Measurements from ENCODE around the gene GLIS1.

GLIS1 gene

DNA sequence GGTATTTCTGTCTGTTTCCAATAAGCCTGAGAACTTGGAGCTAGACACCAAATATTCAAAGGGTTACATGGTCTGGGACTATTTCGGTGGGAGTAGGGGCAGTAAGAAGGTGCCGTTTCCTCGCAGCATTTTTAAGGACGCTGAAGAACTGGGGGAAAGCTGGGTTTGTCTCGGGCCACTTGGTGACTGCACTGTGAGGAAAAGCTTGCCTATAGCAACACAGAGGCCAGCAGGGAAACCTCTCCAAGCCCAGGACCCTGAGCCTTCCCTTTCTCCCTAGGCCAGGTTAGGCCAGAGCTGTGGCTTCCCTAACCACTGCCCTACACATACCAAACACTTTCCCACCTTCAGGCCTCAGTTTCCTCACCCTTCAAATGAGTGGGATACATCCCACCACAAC, 3.3 kb downstream of the GLIS1 start:
- DNase-seq = no peak

DNA sequence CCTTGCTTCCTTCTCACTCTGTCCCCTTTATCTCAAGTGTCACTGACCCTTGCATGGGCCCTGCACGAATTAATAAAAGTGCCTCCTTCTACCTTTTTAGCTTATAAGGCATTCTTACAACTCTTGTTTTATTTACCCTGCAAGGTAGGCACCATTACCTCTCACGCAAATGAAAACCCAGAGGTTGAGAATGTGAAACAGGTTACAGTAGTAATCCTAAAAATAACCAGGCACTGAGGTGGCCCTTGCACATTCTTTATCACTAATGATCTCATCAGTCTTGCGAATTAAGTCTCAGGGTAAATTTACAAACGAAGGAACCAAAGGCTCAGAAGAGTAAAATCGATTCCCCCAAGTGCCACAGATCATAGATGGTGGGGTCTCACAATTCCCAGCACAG, 3.7 kb downstream of the GLIS1 start:
- no peak for DNase-seq

- no peak for DNase-seq
Measured at GRCh38 chr1:53734650-53735211, 4.2 kb downstream of the GLIS1 start.

GRCh38 chr1:53733975-53734649, 4.9 kb downstream of the GLIS1 start:
- DNase-seq = no peak

GRCh38 chr1:53733447-53733931, 5.5 kb downstream of the GLIS1 start:
- DNase-seq = no peak

DNA sequence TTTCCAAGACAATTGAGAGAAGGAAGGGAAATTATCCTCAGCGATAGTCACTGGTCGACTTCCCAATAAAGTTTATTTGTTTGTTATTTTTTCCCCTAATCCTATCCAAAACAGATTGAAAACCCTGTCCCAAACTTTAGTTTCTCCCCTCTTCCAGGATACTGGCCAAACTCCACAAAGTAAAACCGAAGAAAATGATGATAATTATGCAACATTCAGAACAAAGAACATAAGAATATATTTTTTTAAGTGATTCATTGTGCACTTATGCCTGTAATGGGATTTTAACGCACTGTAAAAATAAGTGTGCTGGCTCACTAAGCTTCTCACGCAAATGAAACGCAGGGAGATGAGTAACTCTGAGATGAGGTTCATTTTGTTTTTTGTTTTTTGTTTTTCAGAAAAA, 6.0 kb downstream of the GLIS1 start:
- DNase-seq = no peak

DNA sequence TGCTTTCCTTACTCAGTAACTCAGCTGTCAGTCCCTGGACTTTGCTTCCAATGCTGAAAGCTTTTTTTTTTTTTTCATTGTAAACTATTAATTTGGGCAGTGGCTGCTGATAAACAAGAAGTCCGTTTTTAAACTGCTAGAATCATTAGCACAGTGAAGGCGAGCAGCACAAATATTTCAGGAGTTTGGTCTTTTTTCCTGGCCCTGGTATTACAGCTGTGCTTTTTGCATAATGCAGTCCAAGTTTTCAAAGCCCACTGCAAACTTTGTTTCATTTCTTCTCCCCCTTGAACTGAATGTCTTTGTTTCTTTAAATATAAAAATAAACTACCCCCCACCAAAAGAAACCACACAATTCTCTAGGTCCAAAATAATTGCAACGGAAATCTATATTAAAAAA, 6.6 kb downstream of the GLIS1 start:
- no peak for DNase-seq

GRCh38 chr1:53731779-53732305, 7.1 kb downstream of the GLIS1 start:
- DNase-seq = no peak

DNA sequence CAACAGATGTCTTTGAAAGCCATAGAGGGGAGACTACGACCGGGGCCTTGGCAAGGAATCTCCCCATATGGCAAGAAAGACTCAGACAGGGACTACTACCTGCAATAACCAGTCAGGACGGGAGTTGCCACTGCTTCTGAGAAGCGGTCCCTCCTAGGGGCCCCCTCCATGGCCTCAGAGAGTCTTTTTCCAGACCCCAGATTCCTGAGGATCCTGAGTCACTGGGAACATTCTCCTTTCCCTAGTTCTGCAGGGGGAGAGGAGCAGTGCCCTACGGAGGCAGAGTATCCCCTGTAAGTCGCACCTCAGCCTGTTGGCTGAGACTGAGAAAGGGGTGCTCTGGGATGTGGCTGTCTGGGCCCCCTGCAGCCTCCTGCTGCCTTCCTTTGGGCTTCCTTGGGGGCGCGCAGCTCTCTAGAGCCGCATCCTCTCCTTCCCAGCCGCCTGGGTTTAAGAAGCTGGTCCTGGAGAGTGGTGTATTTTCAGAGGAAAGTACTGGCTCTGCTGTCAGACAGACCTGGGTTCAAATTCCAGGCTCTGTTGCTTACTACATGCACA, 7.8 kb downstream of the GLIS1 start:
- no peak for DNase-seq

DNA sequence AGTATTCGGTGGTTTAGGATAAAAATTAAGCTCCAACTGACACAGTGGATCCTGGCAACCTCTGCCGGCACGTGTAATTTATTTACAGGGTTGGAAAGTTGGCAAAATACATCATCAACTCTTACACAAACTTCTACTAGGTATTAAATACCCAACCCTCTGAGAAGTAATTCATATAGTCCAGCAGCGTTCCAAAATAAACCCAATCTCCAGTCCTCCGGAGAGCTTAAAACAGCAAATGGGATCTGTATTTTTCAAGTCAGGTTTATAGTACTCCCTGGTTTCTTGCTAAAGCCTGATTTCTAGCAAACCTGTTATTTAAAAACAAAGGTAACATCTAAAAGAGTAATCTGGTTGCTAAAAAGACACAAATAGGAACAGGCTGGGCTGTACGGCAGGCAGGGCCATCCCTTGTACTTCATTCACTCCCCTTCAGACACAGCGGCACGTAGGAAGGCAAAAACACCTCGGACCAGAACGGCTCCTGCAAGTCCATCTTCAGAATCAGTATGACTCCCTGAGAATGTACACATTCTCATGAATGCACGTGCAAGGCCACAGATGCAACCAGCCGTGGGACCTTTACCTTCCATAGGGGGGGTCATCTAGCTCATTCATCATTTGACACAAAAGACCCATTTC, 8.6 kb downstream of the GLIS1 start:
- no peak for DNase-seq

GRCh38 chr1:53729456-53730223, 9.3 kb downstream of the GLIS1 start:
- no peak for DNase-seq

DNA sequence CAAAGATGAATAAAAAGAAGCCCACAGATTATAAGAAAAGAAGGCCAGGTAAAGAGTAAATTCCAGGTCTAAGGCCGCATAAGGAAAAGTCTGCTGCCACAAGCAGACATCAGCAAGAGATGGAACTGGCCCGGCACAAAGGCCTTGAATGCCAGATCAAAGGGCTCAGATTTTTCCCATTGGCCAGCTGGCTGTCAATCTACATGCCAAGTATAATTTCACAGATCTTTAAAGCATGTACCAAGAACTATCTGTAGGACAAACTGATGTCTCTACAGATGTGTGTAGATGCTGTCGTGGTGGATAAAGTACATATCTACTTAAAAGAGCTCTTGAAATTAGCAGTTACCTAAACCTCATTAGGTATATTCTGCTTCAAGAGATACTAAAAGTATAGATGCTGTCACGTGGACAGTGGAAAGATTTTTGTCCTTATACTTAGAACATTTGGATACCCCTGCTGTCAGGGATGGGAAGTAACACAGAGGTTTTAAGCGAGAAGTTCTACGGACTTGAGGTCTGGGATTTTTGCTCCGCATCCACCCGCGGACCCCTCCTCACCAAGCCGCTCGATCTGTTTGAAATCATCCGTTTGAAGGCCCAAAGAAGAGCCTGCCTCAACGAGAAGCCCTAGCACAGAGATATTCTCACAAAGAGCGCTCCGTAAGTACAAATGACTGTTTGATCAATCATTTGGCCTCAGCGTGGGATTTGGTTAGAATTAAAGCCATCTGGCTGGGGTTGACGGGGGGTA, 10.1 kb downstream of the GLIS1 start:
- DNase-seq = no peak

DNA sequence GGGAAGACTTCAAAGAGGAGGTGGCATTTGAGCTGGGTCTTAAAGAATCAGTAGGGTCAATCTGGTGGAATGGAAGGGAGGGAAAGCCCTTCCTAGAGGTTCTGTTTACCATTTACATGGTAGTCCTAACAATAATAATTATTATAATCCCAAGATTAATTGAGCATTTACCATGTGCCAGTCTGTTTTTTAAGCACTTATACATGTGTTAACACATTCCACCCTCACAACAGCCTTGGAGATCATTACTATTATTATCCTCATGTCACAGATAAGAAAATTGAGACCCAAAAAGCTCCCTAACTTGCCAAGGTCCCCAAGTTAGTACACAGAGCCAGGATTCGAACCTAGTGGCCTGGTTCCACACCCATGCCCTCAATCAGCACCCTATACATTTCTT, 10.8 kb downstream of the GLIS1 start:
- no peak for DNase-seq

DNA sequence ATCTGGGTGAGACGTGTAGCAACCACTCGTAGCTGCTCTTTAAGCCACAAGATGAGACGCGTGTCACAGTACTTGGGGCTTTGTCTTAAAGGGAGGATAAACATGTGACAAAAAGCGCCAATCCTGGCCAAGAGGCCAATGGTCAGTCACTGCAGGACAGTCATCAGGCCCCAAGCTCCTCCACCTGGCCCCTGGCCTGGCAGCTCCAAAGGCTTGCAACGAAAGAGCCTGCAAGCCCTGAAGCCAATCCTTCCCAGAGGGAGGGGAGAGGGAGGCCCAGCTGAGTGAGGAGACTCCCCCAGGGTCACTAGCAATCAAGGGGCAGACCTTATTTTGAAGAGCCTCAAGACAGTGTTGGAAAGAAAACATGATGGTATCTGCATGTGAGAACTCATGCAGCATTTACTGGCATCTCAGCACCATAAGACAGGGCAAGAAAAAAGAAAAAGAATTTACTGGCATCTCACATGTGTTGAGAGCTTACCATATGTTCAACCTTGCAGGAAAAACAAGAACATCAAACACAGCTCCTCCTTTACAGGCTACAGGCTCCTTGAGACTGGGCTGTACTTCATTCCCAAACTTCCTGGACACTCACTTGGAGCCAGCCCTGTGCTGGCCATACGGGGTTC, 11.4 kb downstream of the GLIS1 start:
- DNase-seq = no peak

- DNase-seq = no peak
Measured at GRCh38 chr1:53726009-53726600, 12.9 kb downstream of the GLIS1 start.

DNA sequence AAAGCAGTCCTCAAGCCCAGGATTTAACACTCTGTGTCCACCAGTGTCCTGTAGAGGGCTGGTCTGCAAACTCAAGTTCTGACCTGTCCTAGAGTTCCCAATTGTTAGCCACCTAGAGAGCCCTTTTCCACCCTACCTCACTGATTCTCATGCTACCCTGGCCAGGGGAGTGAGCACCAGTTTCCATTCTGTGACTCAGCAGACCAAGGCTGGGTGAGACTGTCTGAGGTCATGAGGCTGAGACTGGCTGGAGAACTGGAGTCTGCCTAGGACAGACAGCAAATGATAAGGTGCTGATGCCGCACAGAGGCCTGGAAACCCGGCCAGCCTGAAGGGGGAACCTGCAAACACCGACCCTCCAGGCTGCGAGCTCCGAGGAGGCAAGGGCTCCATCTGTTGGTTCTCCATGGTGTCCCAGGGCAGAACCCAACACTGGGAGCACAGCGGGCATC, 13.7 kb downstream of the GLIS1 start:
- no peak for DNase-seq

- no peak for DNase-seq
Measured at GRCh38 chr1:53722025-53722424, 16.9 kb downstream of the GLIS1 start.

- DNase-seq = no peak
Measured at GRCh38 chr1:53721088-53721487, 17.9 kb downstream of the GLIS1 start.

DNA sequence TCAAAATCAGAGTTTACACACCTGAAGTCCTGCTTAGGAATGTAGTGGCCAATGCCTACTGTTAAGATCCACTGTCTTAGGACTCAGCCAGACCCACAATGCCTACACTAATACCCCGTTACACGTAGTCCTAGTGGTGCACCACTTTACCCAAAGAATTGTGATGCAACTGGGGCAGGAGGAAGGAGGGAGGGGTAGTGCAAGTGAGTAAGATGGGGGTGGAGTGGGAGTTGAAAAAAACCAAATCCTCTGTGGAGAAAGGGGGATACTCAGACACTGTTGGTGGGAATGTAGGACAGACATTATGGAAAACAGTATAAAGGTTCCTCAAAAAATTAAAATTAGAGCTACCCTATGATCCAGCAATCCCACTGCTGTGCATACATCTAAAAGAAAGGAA, 19.5 kb downstream of the GLIS1 start:
- no peak for DNase-seq

- DNase-seq = no peak
Measured at GRCh38 chr1:53718443-53718842, 20.5 kb downstream of the GLIS1 start.
